ENCODE data around the gene KRTAP4-7. TPM values are rescaled to one million over a fixed set of nuclear protein-coding genes. Genes with fewer than 3 reads are reported as not detected.

KRTAP4-7 gene
- not detected in 2 replicates for total RNA-seq

GRCh38 chr17:41084100-41084856 is at the start of gene KRTAP4-7:
TSS of gene KRTAP4-7 (plus strand) at chr17:41084150. CDS start at chr17:41084207, 57 bp downstream.

GRCh38 chr17:41034346-41034935 is 49.5 kb upstream of the KRTAP4-7 start, which contains the start of gene KRTAP1-3:
TSS of gene KRTAP1-3 (minus strand) at chr17:41034874. CDS start at chr17:41034821, 53 bp downstream.

GRCh38 chr17:41040783-41041571 is 43.0 kb upstream of the KRTAP4-7 start, which contains the start of gene KRTAP1-1:
TSS of gene KRTAP1-1 (minus strand) at chr17:41041450. CDS start at chr17:41041397, 53 bp downstream.

GRCh38 chr17:41046735-41047465 is 37.0 kb upstream of the KRTAP4-7 start, which contains the start of gene KRTAP2-1:
TSS of gene KRTAP2-1 (minus strand) at chr17:41047316. CDS start at chr17:41047267, 49 bp downstream.

GRCh38 chr17:41055130-41055529 is 28.8 kb upstream of the KRTAP4-7 start, which contains the start of gene KRTAP2-2:
TSS of gene KRTAP2-2 (minus strand) at chr17:41055230. CDS start at chr17:41055211, 19 bp downstream.

GRCh38 chr17:41060052-41060604 is 23.8 kb upstream of the KRTAP4-7 start, which contains the start of gene KRTAP2-3:
TSS of gene KRTAP2-3 (minus strand) at chr17:41060114. CDS start at chr17:41060050, 64 bp downstream.

GRCh38 chr17:41065829-41066624 is 17.9 kb upstream of the KRTAP4-7 start, which contains the start of gene KRTAP2-4:
TSS of gene KRTAP2-4 (minus strand) at chr17:41065879. CDS start at chr17:41065845, 34 bp downstream.

GRCh38 chr17:41098042-41098441 is 14.1 kb downstream of the KRTAP4-7 start, which contains the start of gene KRTAP4-8:
TSS of gene KRTAP4-8 (minus strand) at chr17:41098142. CDS start at chr17:41098084, 58 bp downstream.

GRCh38 chr17:41101586-41102259 is 17.8 kb downstream of the KRTAP4-7 start, which contains the start of gene KRTAP4-16:
TSS of gene KRTAP4-16 (minus strand) at chr17:41102209. CDS start at chr17:41102209, 0 bp downstream.

GRCh38 chr17:41105347-41105746 is 21.4 kb downstream of the KRTAP4-7 start, which contains the start of gene KRTAP4-9:
TSS of gene KRTAP4-9 (plus strand) at chr17:41105389. CDS start at chr17:41105389, 0 bp downstream.

GRCh38 chr17:41117846-41118386 is 34.0 kb downstream of the KRTAP4-7 start, which contains the start of gene KRTAP4-11:
TSS of gene KRTAP4-11 (minus strand) at chr17:41118373. CDS start at chr17:41118315, 58 bp downstream.

GRCh38 chr17:41123991-41124371 is 40.0 kb downstream of the KRTAP4-7 start, which contains the start of gene KRTAP4-12:
TSS of gene KRTAP4-12 (minus strand) at chr17:41124182. CDS start at chr17:41124122, 60 bp downstream.

Other genes with a start within 250 kb of the KRTAP4-7 start
- gene KRT12, start 216.9 kb upstream of the KRTAP4-7 start, total RNA-seq, result not detected in 2 replicates
- not detected in 2 replicates for gene KRT20, start 198.9 kb upstream of the KRTAP4-7 start, total RNA-seq
- 35.7 and 36.8 TPM in 2 replicates for gene KRT23, start 146.5 kb upstream of the KRTAP4-7 start, total RNA-seq
- not detected in 2 replicates for gene KRT39, start 117.2 kb upstream of the KRTAP4-7 start, total RNA-seq
- gene KRT40, start 99.8 kb upstream of the KRTAP4-7 start, total RNA-seq, result 0.07 TPM in 1 of 2 replicates, not detected in the other
- gene KRTAP3-3, start 90.0 kb upstream of the KRTAP4-7 start, total RNA-seq, result not detected in 2 replicates
- not detected in 2 replicates for gene KRTAP3-2, start 84.2 kb upstream of the KRTAP4-7 start, total RNA-seq
- gene KRTAP3-1, start 75.0 kb upstream of the KRTAP4-7 start, total RNA-seq, result not detected in 2 replicates
- gene KRTAP1-5, start 56.9 kb upstream of the KRTAP4-7 start, total RNA-seq, result not detected in 2 replicates
- not detected in 2 replicates for gene KRTAP1-4, start 54.0 kb upstream of the KRTAP4-7 start, total RNA-seq
- gene KRTAP1-3, start 49.3 kb upstream of the KRTAP4-7 start, total RNA-seq, result not detected in 2 replicates
- not detected in 2 replicates for gene KRTAP1-1, start 42.7 kb upstream of the KRTAP4-7 start, total RNA-seq
- not detected in 2 replicates for gene KRTAP2-1, start 36.8 kb upstream of the KRTAP4-7 start, total RNA-seq
- not detected in 2 replicates for gene KRTAP2-2, start 28.9 kb upstream of the KRTAP4-7 start, total RNA-seq
- 0.21 and 0.84 TPM in 2 replicates for gene KRTAP2-3, start 24.0 kb upstream of the KRTAP4-7 start, total RNA-seq
- gene KRTAP2-4, start 18.3 kb upstream of the KRTAP4-7 start, total RNA-seq, result not detected in 2 replicates
- gene KRTAP4-8, start 14.0 kb downstream of the KRTAP4-7 start, total RNA-seq, result not detected in 2 replicates
- gene KRTAP4-16, start 18.1 kb downstream of the KRTAP4-7 start, total RNA-seq, result not detected in 2 replicates
- not detected in 2 replicates for gene KRTAP4-9, start 21.2 kb downstream of the KRTAP4-7 start, total RNA-seq
- not detected in 2 replicates for gene KRTAP4-11, start 34.2 kb downstream of the KRTAP4-7 start, total RNA-seq
- not detected in 2 replicates for gene KRTAP4-12, start 40.0 kb downstream of the KRTAP4-7 start, total RNA-seq
- gene KRTAP4-6, start 56.4 kb downstream of the KRTAP4-7 start, total RNA-seq, result not detected in 2 replicates
- not detected in 2 replicates for gene KRTAP4-5, start 65.7 kb downstream of the KRTAP4-7 start, total RNA-seq
- not detected in 2 replicates for gene KRTAP4-4, start 76.6 kb downstream of the KRTAP4-7 start, total RNA-seq
- not detected in 2 replicates for gene KRTAP4-3, start 84.1 kb downstream of the KRTAP4-7 start, total RNA-seq
- not detected in 2 replicates for gene KRTAP4-2, start 94.1 kb downstream of the KRTAP4-7 start, total RNA-seq
- gene KRTAP4-1, start 100.8 kb downstream of the KRTAP4-7 start, total RNA-seq, result not detected in 2 replicates
- gene KRTAP9-1, start 105.7 kb downstream of the KRTAP4-7 start, total RNA-seq, result not detected in 2 replicates
- gene KRTAP9-2, start 142.5 kb downstream of the KRTAP4-7 start, total RNA-seq, result not detected in 2 replicates
- gene KRTAP9-3, start 148.3 kb downstream of the KRTAP4-7 start, total RNA-seq, result not detected in 2 replicates
- gene KRTAP9-8, start 153.8 kb downstream of the KRTAP4-7 start, total RNA-seq, result not detected in 2 replicates
- gene KRTAP9-4, start 165.5 kb downstream of the KRTAP4-7 start, total RNA-seq, result not detected in 2 replicates
- not detected in 2 replicates for gene KRTAP9-9, start 171.2 kb downstream of the KRTAP4-7 start, total RNA-seq
- gene KRTAP9-6, start 181.2 kb downstream of the KRTAP4-7 start, total RNA-seq, result not detected in 2 replicates
- not detected in 2 replicates for gene KRTAP9-7, start 191.5 kb downstream of the KRTAP4-7 start, total RNA-seq
- not detected in 2 replicates for gene KRTAP29-1, start 218.7 kb downstream of the KRTAP4-7 start, total RNA-seq
- gene KRTAP16-1, start 225.2 kb downstream of the KRTAP4-7 start, total RNA-seq, result not detected in 2 replicates
- gene KRTAP17-1, start 231.6 kb downstream of the KRTAP4-7 start, total RNA-seq, result not detected in 2 replicates

All from airway epithelial cell (primary cell).